Esophagus (tissue), 2 donors: ENCODE data around the gene FNIP1. TPM values are rescaled to one million over a fixed set of nuclear protein-coding genes. Genes with fewer than 3 reads are reported as not detected.
"Not testable (repeated sequence)": the region's sequence is repeated elsewhere in the genome, so short reads cannot be mapped to it uniquely, and the experiment has no call there.

Experiments
- H3K27ac ChIP-seq, 2 donors: one replicate each; pipeline ENCODE4 v1.5.1; 2013; ENCODE audit warnings: low read depth in 2 of 2, mild to moderate bottlenecking in 2 of 2, inconsistent platforms in 1 of 2, low read length in 1 of 2, moderate library complexity in 1 of 2
- H3K27me3 ChIP-seq, 2 donors: one replicate each; pipeline ENCODE4 v1.6.1; 2013; ENCODE audit warnings: low read length in 2 of 2, control low read depth in 1 of 2, mild to moderate bottlenecking in 1 of 2; ENCODE audit not compliant: insufficient read depth in 2 of 2, control insufficient read depth in 1 of 2
- H3K36me3 ChIP-seq, 2 donors: one replicate each; pipeline ENCODE4 v1.6.1; 2013; ENCODE audit warnings: low read length in 1 of 2; ENCODE audit not compliant: control insufficient read depth in 2 of 2, insufficient read depth in 2 of 2
- H3K4me1 ChIP-seq, 2 donors: one replicate each; pipeline ENCODE4 v1.6.1; 2013; ENCODE audit warnings: low read length in 1 of 2; ENCODE audit not compliant: control insufficient read depth in 2 of 2, insufficient read depth in 2 of 2
- H3K4me3 ChIP-seq, 2 donors: one replicate each; pipeline ENCODE4 v1.5.1; 2013; ENCODE audit warnings: low read length in 2 of 2, mild to moderate bottlenecking in 2 of 2, low read depth in 1 of 2, moderate library complexity in 1 of 2
- H3K9me3 ChIP-seq, 2 donors: one replicate each; pipeline ENCODE4 v1.6.1; 2013; ENCODE audit warnings: mild to moderate bottlenecking in 2 of 2, low read depth in 1 of 2, low read length in 1 of 2, moderate library complexity in 1 of 2; ENCODE audit not compliant: control insufficient read depth in 2 of 2, insufficient read depth in 1 of 2
- WGBS, 2 donors: extraction: QIAGEN DNeasy Blood & Tissue Kit; methylation state at CpG; one replicate each; pipeline ENCODE4 v1.1.7; 2013; 5-methylcytosine and 5-hydroxymethylcytosine counted together
- polyA plus RNA-seq, 2 donors: library from polyadenylated mRNA; stranded (reverse); fragments of 200-250 nt; gene quantifications; one replicate each; pipeline ENCODE4 v1.2.3, GENCODE V29; 2013
- donor health status: healthy with polysubstance abuse.
- donor health status: Bipolar disorder and iron deficiency.

Gene FNIP1
- polyA plus RNA-seq, 2 donors, result 2.4 to 2.5 TPM

GRCh38 chr5:131789765-131790164 lies 7.1 kb downstream of the FNIP1 start:
- no peaks in the 10 kb centered on the region for H3K4me1 ChIP-seq
- WGBS, 2 donors, result 84 to 86% methylated on average over 3 of the region's 3 CpGs

GRCh38 chr5:131787736-131788135 lies 9.1 kb downstream of the FNIP1 start:
- H3K9me3 ChIP-seq, result no peaks in the 10 kb centered on the region
- H3K4me1 ChIP-seq, result no peaks in the 10 kb centered on the region
- no peak overlapping the region for H3K27ac ChIP-seq
- H3K27me3 ChIP-seq, result no peaks in the 10 kb centered on the region
- H3K4me3 ChIP-seq, result no peak overlapping the region
- H3K36me3 ChIP-seq, result no peaks in the 10 kb centered on the region
- 80 to 84% methylated on average over 4 of the region's 4 CpGs for WGBS, 2 donors

More at GRCh38 chr5:131789765-131790164, 7.1 kb downstream of the FNIP1 start:
- Histone ChIP-seq H3K36me3 (no peaks in the 10 kb centered on the region), H3K27me3 (no peaks in the 10 kb centered on the region), H3K27ac (no peak overlapping the region), H3K9me3 (no peaks in the 10 kb centered on the region), H3K4me3 (no peak overlapping the region)

GRCh38 chr5:131786900-131787692 lies 9.7 kb downstream of the FNIP1 start:
- Histone ChIP-seq H3K27ac (no peak overlapping the region), H3K4me1 (no peaks in the 10 kb centered on the region)
- WGBS, 2 donors, result 70 to 83% methylated on average over 4 of the region's 4 CpGs

GRCh38 chr5:131786036-131786435 lies 10.8 kb downstream of the FNIP1 start:
- no peaks in the 10 kb centered on the region for H3K36me3 ChIP-seq
- 88 to 90% methylated on average over 1 of the region's 1 CpG for WGBS, 2 donors
- H3K9me3 ChIP-seq, result no peaks in the 10 kb centered on the region
- H3K4me3 ChIP-seq, result no peak overlapping the region
- H3K27me3 ChIP-seq, result no peaks in the 10 kb centered on the region
- H3K4me1 ChIP-seq, result no peaks in the 10 kb centered on the region
- H3K27ac ChIP-seq, result no peak overlapping the region

More at GRCh38 chr5:131786900-131787692, 9.7 kb downstream of the FNIP1 start:
- no peak overlapping the region for H3K4me3 ChIP-seq
- no peaks in the 10 kb centered on the region for H3K36me3 ChIP-seq
- no peaks in the 10 kb centered on the region for H3K9me3 ChIP-seq
- H3K27me3 ChIP-seq, result no peaks in the 10 kb centered on the region

- H3K27me3 ChIP-seq, result no peaks in the 10 kb centered on the region
- 80 to 95% methylated on average over 1 of the region's 1 CpG for WGBS, 2 donors
- H3K36me3 ChIP-seq, result no peaks in the 10 kb centered on the region
- no peaks in the 10 kb centered on the region for H3K9me3 ChIP-seq
- no peaks in the 10 kb centered on the region for H3K4me1 ChIP-seq
- no peak overlapping the region for H3K4me3 ChIP-seq
- H3K27ac ChIP-seq, result no peak overlapping the region
Measured at GRCh38 chr5:131783874-131784273, 12.9 kb downstream of the FNIP1 start.

- 67 to 79% methylated on average over 1 of the region's 1 CpG for WGBS, 2 donors
- no peak overlapping the region for H3K4me3 ChIP-seq
- H3K4me1 ChIP-seq, result no peaks in the 10 kb centered on the region
- no peak overlapping the region for H3K27ac ChIP-seq
- no peaks in the 10 kb centered on the region for H3K27me3 ChIP-seq
- H3K9me3 ChIP-seq, result no peaks in the 10 kb centered on the region
- no peaks in the 10 kb centered on the region for H3K36me3 ChIP-seq
Measured at GRCh38 chr5:131783357-131783756, 13.5 kb downstream of the FNIP1 start.

- Histone ChIP-seq H3K9me3 (no peaks in the 10 kb centered on the region), H3K4me1 (no peaks in the 10 kb centered on the region), H3K27me3 (no peaks in the 10 kb centered on the region), H3K36me3 (no peaks in the 10 kb centered on the region), H3K4me3 (no peak overlapping the region), H3K27ac (no peak overlapping the region)
- 97% methylated on average over 11 of the region's 11 CpGs for WGBS, 2 donors
Measured at GRCh38 chr5:131782717-131783116, 14.1 kb downstream of the FNIP1 start.

GRCh38 chr5:131778141-131778540 lies 18.7 kb downstream of the FNIP1 start:
- H3K4me1 ChIP-seq, H3K27me3 ChIP-seq, H3K27ac ChIP-seq, H3K4me3 ChIP-seq, H3K36me3 ChIP-seq, H3K9me3 ChIP-seq: not testable (repeated sequence)
- no CpG with 5 or more reads among the region's 1 CpG for WGBS, 2 donors

- no peaks in the 10 kb centered on the region for H3K27me3 ChIP-seq
- H3K4me3 ChIP-seq, result no peak overlapping the region
- 61 to 66% methylated on average over 1 of the region's 1 CpG for WGBS, 2 donors
- H3K9me3 ChIP-seq, result no peaks in the 10 kb centered on the region
- no peak overlapping the region for H3K27ac ChIP-seq
- H3K4me1 ChIP-seq, result peaks cover 0 to 3% of the 10 kb centered on the region in 2 donors
- no peaks in the 10 kb centered on the region for H3K36me3 ChIP-seq
Measured at GRCh38 chr5:131776450-131776849, 20.4 kb downstream of the FNIP1 start.
